ENCODE data around the gene NTMT2.

Gene NTMT2

DNA sequence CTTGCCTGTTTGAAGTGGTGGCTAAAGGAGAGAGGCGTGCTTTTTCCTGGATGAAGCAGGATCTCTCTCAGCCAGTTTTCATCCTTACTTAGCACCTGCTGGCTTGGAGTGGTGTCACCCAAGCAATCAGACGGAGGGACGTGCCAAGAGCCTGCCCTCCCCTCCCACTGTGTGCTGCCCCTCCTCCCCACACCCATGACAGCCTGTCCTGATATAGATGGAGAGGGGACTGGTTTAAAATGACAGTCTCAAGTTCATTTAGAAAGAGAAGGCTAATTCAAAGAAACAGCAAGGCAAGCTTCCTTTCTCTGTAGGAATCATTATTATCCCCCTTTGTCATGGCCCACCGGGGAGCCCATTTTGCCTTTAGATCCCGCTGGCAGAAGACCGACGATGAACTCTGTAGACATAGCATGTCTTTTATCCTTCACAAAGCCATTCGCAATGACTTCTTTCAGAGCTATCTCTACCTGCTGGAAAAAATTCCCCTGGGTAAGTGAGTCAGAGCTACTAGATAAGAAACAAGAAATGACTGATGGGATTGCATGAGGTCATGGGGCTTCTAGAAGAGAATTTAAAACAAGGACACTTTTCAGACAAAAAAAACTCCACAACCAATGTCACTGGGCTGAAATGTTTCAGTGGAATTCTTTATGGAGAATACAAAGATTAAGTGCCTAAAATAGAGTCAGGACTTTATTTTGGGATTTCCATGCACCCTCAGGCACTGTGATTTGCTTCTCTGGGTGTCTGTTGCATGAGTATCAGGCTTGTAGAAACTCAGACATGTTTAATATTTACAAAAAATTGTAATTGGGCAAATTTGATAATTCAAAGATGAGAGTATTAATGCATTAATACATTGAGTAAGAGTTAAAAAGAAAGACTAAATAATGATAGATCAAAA lies at the start of gene NTMT2:
Gene NTMT2 (plus strand): TSS at position 190 of the 907 bp plus-strand sequence. CDS start 149 bp downstream, at position 339.
- TF ChIP-seq ZFX (IDR thresholded peaks at IDR 0.05) (no peak), CTCF (conservative IDR thresholded peaks at IDR 0.05) (no peak)
- no peak within 1 kb of the TSS for H3K27ac ChIP-seq

GRCh38 chr1:170095976-170096748 lies 49.6 kb upstream of the NTMT2 start:
- H3K27ac ChIP-seq, result no peak overlapping the region
- TF ChIP-seq ZFX (IDR thresholded peaks at IDR 0.05), result no peak
- no peak for TF ChIP-seq CTCF (conservative IDR thresholded peaks at IDR 0.05)

- no peak overlapping the region for H3K27ac ChIP-seq
- TF ChIP-seq ZFX (IDR thresholded peaks at IDR 0.05) (no peak), CTCF (conservative IDR thresholded peaks at IDR 0.05) (no peak)
Observed at GRCh38 chr1:170096806-170097340, 48.9 kb upstream of the NTMT2 start.

- no peak overlapping the region for H3K27ac ChIP-seq
- TF ChIP-seq CTCF (conservative IDR thresholded peaks at IDR 0.05), result no peak
- no peak for TF ChIP-seq ZFX (IDR thresholded peaks at IDR 0.05)
Observed at GRCh38 chr1:170097449-170097948, 48.3 kb upstream of the NTMT2 start.

DNA sequence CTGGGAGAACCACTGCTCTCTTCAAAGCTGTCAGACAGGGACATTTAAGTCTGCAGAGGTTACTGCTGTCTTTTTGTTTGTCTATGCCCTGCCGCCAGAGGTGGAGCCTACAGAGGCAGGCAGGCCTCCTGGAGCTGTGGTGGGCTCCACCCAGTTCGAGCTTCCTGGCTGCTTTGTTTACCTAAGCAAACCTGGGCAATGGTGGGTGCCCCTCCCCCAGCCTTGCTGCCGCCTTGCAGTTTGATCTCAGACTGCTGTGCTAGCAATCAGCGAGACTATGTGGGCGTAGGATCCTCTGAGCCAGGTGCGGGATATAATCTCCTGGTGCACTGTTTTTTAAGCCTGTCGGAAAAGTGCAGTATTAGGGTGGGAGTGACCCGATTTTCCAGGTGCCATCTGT lies 32.6 kb upstream of the NTMT2 start:
- H3K27ac ChIP-seq, result peak overlapping the region; percentile 28; the same call in 1 of the 2 replicates

GRCh38 chr1:170114906-170115305 lies 30.9 kb upstream of the NTMT2 start:
- H3K27ac ChIP-seq, result no peak overlapping the region
- no peak for TF ChIP-seq CTCF (conservative IDR thresholded peaks at IDR 0.05)
- no peak for TF ChIP-seq ZFX (IDR thresholded peaks at IDR 0.05)

GRCh38 chr1:170122366-170122765 lies 23.4 kb upstream of the NTMT2 start:
- H3K27ac ChIP-seq, result no peak overlapping the region
- no peak for TF ChIP-seq CTCF (conservative IDR thresholded peaks at IDR 0.05)
- no peak for TF ChIP-seq ZFX (IDR thresholded peaks at IDR 0.05)
